Prostate gland (tissue), 2 donors: ENCODE measurements around the gene GPR157.

Experiments used
- CTCF ChIP-seq, 4 experiments: fragments of 200-600 bp in 2 of 4; fragments of 450-650 bp in 2 of 4; sonication (generic) in 2 of 4; IDR thresholded peaks; 1 replicate in 3 of 4; 2 replicates in 1 of 4; pipeline ENCODE4 v1.5.1; 2016 to 2019; ENCODE audit warnings: antibody characterized with exemption in 4 of 4, mild to moderate bottlenecking in 2 of 4, moderate library complexity in 2 of 4
- POLR2AphosphoS5 ChIP-seq: sonication (generic); formaldehyde crosslinking; IDR thresholded peaks from one replicate; pipeline ENCODE4 v1.6.1; 2017; ENCODE audit warnings: antibody characterized with exemption

- peak; percentile 43 for TF ChIP-seq POLR2AphosphoS5
- peak in 3 of 4 experiments; percentile 72 to 76 (median 74) for TF ChIP-seq CTCF (IDR thresholded peaks at IDR 0.05)
Measured at GRCh38 chr1:9101510-9102146, 27.3 kb downstream of the GPR157 start.
